K562 (cell line): ENCODE measurements around the gene P2RY14.

Experiments used
- DIDO1 ChIP-seq: fragments of 450-650 bp; IDR thresholded peaks from 2 replicates; pipeline ENCODE4 v1.6.1; 2016; ENCODE audit warnings: low read depth, missing biosample characterization, missing genetic modification characterization
- MYBL2 ChIP-seq, 2 experiments: fragments of 450-650 bp in 1 of 2; sonication (generic) in 1 of 2; formaldehyde crosslinking in 1 of 2; IDR thresholded peaks; 2 replicates each; pipeline versions ENCODE4 v1.6.1 to v1.8.1; 2017 to 2022; ENCODE audit warnings: borderline replicate concordance in 1 of 2, inconsistent platforms in 1 of 2, low read depth in 1 of 2, mild to moderate bottlenecking in 1 of 2, missing genetic modification reagents in 1 of 2, moderate library complexity in 1 of 2
- TF ChIP-seq, protein P1 (sequence below), 3 experiments: IDR thresholded peaks in 2 of 3; conservative IDR thresholded peaks in 1 of 3; 2 replicates each; pipeline ENCODE4 v1.5.1; 2011 to 2012; ENCODE audit warnings: low read length in 3 of 3, mild to moderate bottlenecking in 3 of 3, control low read depth in 2 of 3, improper control_type of control experiment in 1 of 3, inconsistent platforms in 1 of 3, low read depth in 1 of 3, mixed read lengths in 1 of 3, moderate library complexity in 1 of 3; ENCODE audit not compliant: insufficient read depth in 2 of 3
- TF ChIP-seq, protein P2 (sequence below): fragments of 250-450 bp; sonication (Bioruptor Pico); IDR thresholded peaks from 2 replicates; pipeline ENCODE4 v1.5.0; 2021; ENCODE audit warnings: mild to moderate bottlenecking, borderline replicate concordance
- TF ChIP-seq, protein P3 (sequence below): sonication (generic); formaldehyde crosslinking; IDR thresholded peaks from 2 replicates; pipeline ENCODE4 v1.8.1; 2023; ENCODE audit warnings: mild to moderate bottlenecking, missing genetic modification reagents
- TF ChIP-seq, protein P4 (sequence below): sonication (generic); formaldehyde crosslinking; IDR thresholded peaks from 2 replicates; pipeline ENCODE4 v1.9.0; 2022; ENCODE audit warnings: mild to moderate bottlenecking, missing genetic modification reagents

DNA sequence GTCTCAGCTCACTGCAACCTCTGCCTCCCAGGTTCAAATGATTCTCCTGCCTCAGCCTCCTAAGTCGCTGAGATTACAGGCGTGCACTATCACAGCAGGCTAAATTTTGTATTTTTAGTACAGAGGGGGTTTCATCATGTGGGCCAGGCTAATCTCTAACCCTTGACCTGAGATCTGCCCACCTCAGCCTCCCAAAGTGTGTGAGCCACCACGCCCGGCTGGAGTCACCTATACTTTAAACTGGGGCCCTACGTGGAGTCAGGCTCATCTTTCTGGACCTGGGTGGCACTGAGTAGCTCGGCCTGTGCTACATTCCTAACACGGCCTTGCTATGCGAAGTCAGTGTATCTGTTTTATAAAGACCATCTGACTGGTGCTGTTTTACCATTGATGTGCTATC is 81.1 kb downstream of the P2RY14 start:
- TF ChIP-seq, protein P1, sequence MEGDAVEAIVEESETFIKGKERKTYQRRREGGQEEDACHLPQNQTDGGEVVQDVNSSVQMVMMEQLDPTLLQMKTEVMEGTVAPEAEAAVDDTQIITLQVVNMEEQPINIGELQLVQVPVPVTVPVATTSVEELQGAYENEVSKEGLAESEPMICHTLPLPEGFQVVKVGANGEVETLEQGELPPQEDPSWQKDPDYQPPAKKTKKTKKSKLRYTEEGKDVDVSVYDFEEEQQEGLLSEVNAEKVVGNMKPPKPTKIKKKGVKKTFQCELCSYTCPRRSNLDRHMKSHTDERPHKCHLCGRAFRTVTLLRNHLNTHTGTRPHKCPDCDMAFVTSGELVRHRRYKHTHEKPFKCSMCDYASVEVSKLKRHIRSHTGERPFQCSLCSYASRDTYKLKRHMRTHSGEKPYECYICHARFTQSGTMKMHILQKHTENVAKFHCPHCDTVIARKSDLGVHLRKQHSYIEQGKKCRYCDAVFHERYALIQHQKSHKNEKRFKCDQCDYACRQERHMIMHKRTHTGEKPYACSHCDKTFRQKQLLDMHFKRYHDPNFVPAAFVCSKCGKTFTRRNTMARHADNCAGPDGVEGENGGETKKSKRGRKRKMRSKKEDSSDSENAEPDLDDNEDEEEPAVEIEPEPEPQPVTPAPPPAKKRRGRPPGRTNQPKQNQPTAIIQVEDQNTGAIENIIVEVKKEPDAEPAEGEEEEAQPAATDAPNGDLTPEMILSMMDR (IDR thresholded peaks at IDR 0.05 in 2 of 3, conservative IDR thresholded peaks at IDR 0.05 in 1 of 3; ENCODE audit: insufficient read depth in 2 of 3, low read depth in 1 of 3, low read length in 3 of 3), result no peak
- TF ChIP-seq, protein P2, sequence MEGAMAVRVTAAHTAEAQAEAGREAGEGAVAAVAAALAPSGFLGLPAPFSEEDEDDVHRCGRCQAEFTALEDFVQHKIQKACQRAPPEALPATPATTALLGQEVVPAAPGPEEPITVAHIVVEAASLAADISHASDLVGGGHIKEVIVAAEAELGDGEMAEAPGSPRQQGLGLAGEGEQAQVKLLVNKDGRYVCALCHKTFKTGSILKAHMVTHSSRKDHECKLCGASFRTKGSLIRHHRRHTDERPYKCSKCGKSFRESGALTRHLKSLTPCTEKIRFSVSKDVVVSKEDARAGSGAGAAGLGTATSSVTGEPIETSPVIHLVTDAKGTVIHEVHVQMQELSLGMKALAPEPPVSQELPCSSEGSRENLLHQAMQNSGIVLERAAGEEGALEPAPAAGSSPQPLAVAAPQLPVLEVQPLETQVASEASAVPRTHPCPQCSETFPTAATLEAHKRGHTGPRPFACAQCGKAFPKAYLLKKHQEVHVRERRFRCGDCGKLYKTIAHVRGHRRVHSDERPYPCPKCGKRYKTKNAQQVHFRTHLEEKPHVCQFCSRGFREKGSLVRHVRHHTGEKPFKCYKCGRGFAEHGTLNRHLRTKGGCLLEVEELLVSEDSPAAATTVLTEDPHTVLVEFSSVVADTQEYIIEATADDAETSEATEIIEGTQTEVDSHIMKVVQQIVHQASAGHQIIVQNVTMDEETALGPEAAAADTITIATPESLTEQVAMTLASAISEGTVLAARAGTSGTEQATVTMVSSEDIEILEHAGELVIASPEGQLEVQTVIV, result no peak
- no peak for TF ChIP-seq MYBL2 (IDR thresholded peaks at IDR 0.05; ENCODE audit: low read depth)
- no peak for TF ChIP-seq MYBL2 (CRISPR knock-in tag; IDR thresholded peaks at IDR 0.05; ENCODE audit: borderline replicate concordance)
- TF ChIP-seq, protein P3, sequence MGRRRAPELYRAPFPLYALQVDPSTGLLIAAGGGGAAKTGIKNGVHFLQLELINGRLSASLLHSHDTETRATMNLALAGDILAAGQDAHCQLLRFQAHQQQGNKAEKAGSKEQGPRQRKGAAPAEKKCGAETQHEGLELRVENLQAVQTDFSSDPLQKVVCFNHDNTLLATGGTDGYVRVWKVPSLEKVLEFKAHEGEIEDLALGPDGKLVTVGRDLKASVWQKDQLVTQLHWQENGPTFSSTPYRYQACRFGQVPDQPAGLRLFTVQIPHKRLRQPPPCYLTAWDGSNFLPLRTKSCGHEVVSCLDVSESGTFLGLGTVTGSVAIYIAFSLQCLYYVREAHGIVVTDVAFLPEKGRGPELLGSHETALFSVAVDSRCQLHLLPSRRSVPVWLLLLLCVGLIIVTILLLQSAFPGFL, result no peak
- TF ChIP-seq, protein P4, sequence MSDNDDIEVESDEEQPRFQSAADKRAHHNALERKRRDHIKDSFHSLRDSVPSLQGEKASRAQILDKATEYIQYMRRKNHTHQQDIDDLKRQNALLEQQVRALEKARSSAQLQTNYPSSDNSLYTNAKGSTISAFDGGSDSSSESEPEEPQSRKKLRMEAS (CRISPR knock-in tag), result no peak
- no peak for TF ChIP-seq DIDO1 (tag)
